HG02970 (cell line): Measurements from ENCODE around the gene RASEF.

Experiments used
- ATAC-seq: cut with Tn5 transposase; IDR thresholded peaks from one replicate; pipeline ENCODE4 v1.9.1; 2021; ENCODE audit warnings: mild to moderate bottlenecking, moderate library complexity, moderate number of reproducible peaks; ENCODE audit not compliant: unreplicated experiment, low FRiP score

RASEF gene

DNA sequence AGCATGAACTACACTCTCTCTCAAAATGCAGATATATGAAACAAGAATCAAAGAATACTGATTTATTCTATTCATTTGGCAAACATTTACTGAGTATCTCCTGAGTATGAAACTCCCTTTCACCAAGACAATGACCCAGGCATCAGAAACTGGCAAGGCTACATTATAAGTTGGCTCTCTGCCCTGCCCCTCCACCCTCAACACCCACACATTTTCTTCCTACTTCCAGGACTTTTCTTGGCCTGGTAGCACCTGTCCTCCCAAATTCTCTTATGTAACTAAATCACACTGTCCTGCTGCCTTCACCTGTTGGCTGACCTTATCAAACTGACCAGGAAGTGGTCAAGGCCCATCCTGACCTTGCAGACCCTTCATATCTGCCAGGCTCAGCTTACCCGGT is 3.5 kb downstream of the RASEF start:
- ATAC-seq: no peak

DNA sequence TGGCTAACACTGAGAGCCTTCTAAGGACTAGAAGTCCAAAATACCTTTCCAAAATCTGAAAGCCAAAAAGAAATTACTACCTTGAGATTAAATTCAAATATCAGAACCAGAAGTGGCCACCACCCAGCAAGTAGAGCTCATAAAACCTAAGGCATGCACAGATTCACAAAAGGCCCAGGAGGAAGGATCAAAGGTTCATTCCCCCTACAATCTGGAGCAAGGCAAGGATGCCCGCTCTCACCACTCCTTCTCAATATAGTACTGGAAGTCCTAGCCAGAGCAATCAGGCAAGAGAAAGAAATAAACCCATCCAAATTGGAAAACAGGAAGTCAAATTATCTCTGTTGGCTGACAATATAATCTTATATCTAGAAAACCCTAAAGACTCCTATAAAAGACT is 6.0 kb downstream of the RASEF start:
- ATAC-seq: no peak

DNA sequence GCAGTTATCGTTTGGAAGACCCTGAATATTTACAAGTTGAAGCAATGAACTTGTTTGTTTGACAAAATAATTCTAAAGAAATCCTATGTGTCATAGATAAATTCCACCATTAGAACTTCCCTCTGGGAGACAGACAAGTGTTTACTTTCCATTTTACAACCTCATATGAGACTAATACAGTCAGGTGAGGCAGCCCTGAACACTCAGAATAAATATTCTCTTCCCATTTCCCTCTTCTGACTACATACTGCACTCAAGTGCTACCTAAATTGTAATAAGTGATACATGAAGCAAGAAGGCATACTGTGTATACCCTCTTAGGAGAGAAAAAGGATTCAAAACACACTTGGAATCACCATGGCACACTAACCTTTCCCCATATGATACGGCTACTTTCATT is 6.8 kb downstream of the RASEF start:
- ATAC-seq: no peak

DNA sequence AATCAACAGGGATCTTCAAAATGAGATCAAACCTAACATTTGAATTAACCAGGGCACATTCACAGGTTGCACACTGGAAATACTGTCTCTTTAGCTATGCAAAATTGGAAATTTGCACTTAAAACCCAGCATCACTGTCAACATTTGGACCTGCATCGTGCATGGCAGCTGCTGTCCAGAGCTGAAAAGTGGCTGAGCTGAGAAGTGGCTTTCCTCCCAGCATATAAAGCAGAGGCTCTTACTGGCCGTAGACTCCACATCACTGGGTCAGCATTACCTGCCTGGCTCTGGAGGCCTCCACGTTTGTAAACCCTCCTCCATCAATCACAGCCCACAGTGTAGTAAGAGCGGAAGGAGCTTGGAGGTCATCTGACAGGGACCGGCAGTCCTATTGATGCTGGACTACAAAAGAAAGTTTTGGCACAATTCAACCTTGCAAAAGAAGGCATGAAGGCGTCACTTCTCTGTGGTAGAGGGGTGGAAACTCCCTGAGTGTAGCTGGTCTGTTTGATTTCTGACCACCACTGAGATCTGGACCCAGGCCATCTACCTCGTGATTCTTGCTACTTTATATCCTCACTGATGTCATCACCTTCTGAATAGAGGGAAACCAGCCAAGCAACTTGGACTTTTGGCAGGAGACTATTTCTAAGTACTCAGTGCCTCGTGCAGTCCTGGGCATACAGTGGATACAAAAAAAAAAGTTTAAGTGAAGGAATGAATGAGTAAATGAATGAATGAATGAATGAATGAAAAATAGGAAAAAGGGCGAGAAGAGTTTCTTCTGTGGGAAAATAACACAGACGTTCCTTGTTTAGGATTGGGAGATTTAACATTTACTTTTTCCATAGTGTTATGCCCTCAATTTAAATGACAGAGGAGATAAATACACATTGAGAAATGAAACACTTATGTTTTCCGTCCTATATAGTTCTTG is 14.8 kb downstream of the RASEF start:
- no peak for ATAC-seq

DNA sequence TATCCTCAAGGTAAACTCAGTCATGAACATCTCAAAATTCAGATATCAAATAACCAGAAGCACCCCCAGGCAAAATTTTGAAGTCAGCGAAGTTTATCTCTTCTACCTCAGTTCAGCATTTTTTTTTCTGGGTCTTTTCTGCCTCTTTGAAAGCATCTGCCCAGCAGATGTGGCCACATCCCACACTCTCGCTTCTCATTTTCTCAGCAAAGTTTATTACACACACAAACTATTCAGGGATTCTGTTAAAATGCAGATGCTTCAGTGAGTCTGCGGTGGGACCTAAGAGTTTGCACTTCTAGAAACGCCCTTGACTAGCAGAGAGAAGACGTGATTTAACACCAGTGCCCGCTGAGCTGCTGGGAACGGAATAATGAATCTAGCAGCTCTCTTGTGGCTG is 19.3 kb downstream of the RASEF start:
- ATAC-seq: no peak

DNA sequence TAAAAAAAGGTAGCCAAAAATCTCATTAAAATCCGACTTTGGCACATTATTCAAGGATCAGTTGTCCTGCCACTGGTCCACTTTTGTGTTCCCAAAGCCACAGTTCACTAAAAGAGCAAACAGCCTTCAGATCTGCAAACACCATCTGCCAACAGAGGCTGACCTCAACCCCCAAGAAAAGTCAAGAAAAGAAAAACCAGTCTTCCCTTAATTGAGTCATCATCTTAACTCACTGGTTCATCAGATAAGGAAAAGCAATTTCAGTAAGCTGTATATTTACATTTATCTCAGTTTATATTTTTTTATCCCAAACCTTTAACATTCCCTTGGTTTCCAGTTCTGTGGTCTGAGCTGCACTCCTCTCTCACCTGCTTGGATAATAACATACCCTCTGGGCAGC is 21.2 kb downstream of the RASEF start:
- ATAC-seq: no peak

DNA sequence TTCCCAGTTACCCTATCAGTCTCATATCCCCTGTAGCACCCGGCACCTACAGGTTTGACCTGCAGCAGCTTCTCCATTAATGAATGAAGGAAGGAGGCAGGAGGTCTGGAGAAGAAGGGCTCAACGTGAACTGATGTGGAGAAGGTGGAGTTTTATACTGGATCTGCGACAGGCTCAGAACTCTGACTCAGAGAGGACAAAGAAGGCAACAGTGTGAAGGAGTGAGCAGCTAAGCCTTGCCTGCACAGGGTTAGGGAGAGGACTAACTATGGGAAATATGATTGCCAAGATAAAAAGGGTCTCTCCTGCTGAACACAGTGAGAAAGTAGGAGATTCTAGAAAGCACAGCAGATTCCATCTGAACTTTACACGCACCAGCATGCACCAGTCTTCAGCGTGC is 23.6 kb downstream of the RASEF start:
- no peak for ATAC-seq

DNA sequence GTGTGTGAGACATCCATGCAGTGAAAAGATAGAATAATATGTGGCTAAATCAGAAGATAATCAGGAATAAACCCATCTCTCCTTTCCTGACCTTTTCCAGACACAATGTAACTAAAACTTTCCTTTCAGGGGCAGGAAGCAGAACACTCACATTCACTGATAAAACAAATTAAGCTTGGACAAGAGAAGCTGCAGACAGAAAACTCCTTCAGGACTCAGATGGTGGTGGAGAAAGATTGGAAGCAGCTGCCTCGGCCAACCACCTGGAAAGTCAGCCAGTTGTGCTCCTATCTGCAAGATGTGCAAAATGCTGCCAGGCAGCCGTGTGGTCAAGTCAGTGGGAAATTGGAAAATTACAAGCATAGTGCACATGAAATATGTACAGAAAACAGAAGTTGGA is 26.9 kb downstream of the RASEF start:
- ATAC-seq: no peak

DNA sequence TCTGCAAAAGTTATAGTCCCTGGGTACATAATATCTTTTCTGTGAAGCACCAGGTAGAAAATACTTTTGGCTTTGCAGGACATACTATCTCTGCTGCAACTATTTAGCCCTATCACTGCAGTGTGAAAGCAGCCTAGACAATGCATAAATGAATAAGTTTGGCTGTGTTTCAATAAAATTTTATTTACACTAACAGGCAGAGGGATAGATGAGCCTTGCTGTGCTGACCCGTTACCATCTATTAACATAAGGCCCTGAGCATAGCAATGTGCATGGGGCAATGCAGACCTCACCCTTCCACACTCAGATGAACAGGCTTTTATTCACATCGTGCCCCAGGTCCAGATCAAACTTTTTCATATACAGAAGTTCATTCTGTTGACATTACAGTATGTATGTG is 27.8 kb downstream of the RASEF start:
- ATAC-seq: no peak

DNA sequence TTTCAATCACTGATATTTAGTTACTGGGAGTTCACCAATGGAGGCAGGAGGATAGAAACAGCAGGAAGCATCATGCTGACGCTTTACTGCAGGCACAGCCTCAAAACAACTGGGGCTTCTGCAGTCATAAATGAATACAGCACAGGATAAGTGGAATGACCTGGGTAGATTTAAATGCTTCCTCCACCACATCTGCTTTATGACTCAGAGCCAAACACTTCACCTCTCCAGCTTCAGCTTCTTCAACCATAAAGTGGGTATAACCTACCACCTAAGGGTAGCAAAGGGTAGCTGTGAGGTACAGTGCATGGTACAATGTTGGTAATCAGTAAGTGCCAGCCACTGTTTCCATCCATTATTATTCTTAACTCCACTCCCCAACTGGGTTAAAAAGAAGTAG is 28.4 kb downstream of the RASEF start:
- ATAC-seq: no peak

DNA sequence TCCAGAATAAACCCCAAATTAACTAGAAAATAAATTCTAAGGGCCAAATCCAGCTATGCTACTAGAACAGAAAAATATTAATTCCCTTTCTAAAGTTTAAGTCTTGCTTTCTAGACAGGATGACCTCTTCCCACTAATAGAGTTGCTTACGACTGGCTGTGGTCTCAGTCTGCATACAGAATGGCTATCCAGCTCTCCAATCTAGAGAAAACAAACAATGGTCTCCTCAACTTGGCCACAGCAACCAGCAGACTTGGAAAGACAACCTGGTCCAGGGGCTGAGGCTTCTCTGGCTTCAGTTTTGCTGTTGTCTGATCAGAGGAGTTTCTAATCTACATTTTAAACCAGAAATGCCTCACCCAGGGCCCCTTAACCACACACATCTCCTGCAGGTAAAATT is 28.9 kb downstream of the RASEF start:
- ATAC-seq: no peak

DNA sequence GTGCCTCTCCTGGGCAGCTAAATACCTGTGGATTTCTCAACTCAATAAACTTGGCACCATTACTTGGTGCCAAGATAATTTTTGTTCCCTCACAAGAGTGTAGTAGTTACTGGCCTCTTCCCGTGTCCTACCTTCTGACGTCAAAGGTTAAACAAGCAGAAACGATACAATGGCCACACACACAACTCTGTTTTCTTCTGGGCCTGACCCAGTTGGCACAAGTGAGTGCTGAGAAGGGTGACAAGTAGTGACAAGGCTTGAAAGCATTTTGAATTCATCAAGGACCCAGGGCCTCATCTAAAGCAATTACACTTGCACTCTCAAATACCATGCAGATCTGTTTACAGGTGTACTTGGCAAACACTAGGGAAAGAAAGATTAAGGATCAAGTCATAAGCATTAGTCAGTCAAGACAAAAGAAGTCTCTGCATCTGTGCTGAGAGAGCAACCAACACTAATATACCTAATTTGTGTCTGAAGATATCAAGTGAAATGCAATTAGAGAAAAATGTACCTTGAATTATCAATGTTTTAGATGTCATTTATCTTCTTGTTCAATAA is 30.8 kb downstream of the RASEF start:
- no peak for ATAC-seq

DNA sequence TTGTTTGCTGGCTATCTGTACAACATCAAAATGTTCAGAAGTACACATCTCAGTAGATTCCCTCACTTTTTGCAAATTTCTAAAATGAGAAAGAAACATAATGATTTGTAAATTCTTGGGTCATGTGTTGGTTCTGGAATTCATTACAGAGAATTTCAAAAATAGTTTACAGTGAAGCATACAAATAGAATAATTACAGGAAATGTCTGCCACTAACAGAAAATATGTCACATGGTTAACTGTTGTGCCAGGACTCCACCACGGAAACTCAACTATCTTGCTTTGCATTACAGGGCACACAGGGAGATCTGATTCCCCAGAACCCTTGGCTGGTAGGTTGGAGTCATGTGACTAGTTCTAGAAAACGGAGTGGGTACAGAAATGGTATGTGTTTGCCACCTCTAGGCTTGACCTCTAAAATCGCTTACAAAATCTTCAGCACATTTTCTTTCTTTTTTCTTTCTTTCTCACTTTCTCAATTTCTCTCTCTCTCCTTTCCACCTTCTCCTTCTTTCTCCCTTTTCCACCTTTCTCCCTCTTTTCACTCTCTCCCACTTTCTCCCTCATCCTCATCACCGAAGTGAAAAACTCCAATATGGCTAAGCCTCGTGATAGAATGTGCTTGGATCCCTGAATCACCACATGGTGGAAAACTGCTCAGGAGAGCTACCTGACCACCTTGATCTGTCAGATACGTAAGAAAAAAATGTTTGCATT is 32.4 kb downstream of the RASEF start:
- ATAC-seq: no peak

DNA sequence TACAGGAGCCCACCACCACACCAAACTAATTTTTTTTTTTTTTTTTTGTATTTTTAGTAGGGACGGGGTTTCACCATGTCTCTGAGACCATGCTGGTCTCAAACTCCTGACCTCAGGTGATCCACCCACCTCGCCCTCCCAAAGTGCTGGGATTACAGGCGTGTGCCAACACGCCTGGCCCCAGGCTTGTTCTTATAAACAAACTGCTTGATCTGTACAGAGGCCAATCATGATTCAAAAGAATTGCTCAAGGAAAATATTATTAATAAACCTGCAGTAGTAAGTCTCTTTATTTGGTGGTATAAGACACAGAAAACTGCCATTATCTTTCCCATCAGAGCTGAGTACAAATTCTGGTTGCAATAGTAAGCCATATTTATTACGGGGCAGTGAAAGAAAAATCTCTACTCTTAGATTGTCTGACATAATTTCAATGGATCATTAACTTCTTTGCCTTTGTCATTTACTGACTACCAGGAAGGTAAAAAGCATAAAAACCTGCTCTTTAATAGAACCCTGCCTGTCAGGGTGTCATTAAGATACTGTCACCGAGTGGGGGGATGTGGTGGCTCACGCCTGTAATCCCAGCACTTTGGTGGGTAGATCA is 33.3 kb downstream of the RASEF start:
- ATAC-seq: no peak

DNA sequence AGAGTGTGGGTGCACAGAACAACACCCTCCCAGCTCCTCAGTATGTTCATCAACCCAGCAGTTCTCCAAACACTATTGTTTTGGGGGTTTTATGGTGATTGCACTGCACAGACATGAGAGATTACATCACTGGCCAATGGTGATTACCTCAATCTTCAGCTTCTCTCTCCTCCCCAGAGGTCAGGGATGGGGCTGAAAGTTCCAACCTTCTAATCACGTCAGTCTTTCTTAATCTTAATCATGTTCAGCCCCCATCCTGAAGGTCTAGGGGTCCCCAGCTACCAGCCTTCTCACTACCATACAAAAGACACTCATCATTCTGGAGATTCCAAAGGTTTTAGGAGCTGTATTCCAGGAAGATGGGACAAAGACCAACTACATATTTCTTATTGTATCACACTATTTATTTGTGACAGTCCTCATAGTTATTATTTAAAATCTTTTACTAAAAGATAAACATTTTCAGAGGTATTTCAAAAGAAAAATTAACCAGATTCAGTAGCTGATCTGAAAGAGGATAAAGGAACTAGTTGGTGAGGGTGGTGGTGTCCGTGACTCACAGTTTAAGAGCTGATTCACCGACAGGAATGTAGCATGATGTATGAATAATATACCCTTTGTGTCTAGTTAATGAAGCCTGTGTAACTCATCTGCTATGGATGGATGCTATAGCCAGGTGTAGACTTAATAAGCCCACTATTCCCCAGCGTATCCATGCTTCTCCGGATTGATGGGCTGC is 35.6 kb downstream of the RASEF start:
- no peak for ATAC-seq

DNA sequence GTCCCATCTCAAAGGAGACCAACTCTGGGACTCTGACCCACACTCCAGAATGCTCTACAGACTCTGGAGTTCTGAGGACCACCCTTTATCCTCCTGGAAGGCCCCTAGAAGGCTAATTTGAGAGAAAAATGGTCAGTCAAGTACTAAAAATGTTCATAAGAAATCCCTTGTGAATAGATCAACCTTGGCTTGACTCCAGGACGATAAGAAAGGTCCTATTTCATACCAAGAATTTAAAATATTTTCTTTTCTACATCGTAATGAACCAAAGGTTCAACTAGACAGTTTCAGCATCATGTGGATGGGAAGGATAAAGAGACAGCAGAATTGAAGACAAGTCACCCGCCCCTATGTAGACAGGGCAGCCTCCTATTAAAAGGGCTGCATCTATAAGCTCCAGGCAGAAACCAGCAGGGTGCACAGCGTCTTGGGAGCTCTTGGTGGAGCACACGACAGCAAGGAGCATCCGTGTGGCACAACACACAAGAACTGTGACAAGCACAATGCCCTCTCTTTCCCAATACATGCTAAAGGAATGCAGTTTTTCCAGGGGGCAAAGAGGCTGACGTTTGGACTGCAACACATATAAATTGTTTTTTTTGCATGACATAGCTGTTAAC is 38.3 kb downstream of the RASEF start:
- ATAC-seq: no peak

DNA sequence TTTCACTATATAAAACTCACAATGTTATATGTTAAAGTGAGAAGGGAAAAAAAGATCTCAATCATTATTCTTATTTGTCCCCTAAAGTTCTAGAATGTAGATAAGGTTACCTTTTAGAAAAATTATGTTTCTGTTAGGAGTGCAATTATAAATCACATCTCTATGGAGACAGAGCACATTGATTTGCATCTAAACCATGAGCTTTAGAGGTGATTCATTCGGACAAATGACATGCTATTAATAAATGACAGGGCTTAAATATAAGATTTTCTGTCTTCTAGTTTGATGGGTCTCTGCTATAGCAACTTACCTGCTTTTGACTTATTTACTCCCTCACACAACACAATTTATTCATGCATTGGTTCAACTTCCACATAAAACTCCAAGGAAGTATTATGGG is 39.8 kb downstream of the RASEF start:
- ATAC-seq: no peak

DNA sequence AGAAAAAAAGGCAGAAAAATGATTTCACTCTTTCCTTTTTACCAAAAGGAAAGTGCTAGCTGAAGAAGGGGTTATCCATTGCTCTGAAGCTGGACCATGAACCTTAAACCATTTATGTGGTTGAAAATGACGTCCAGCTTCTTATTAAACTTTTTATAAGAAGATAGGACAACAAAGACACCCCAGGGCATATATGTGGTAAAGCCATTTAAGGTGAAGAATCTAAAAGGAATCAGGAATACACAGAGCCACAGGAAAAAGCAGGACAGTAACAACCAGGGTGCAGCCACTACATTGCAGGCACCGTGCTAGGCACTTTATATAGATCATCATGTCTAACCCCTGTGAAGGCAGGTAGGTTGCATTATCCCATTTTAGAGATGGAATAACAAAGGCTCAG is 42.1 kb downstream of the RASEF start:
- no peak for ATAC-seq

DNA sequence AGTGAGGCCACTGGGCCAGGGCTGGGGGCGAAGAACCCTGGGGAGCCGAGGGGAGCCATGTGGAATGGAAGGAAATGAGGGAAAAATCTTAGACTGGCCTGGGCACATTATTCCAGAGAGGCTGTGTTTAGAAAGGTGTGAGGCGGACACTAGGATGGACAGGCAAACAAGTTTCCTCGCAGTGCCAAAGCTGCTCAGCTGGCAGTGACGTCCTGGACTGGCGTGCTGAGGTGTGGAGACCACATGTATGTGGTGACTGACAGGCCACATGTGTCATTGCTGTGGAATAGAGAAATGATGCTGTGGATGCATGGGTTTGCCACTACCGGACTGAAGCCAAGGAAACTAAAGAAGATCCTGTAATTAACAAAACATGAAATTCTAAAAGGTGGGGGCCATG is 42.6 kb downstream of the RASEF start:
- no peak for ATAC-seq

DNA sequence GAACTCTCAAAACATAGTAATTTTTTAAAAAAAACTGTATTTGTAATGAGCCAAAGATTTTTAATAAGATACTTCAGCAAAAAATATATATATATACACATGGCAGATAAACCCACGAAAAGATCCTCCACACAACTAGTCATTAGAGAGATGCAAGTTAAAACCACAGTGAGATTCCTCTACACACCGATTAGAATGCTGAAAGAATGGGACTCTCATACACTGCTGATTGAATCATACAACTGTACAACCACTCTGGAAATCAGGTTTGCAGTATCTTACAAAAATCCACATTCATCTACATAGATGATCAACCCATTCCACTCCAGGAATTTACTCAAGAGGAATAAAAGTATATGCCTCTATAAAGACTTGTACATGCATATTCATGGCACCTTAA is 43.7 kb downstream of the RASEF start:
- no peak for ATAC-seq
